ENCODE data around the gene CAMSAP2. TPM values are rescaled to one million over a fixed set of nuclear protein-coding genes. Genes with fewer than 3 reads are reported as not detected.

Gene CAMSAP2
- total and polyA plus RNA-seq, 2 of the 4 experiments (the other 2 are of a cell fraction): 8.3 to 29.4 TPM

GRCh38 chr1:200906491-200906890, 167.8 kb downstream of the CAMSAP2 start:
- Histone ChIP-seq H3K4me3 (ENCODE audit: insufficient read depth, low read depth, low read length) (no peak overlapping the region), H2AK5ac (ENCODE audit: low read depth, low read length) (no peak overlapping the region), H3K56ac (ENCODE audit: extremely low read depth, insufficient read depth, low read length) (no peak overlapping the region), H3K4me2 (ENCODE audit: low read depth, low read length) (no peak overlapping the region), H3K9me3 (ENCODE audit: control insufficient read depth, insufficient read depth, low read length) (no peaks in the 10 kb centered on the region), H3K14ac (replicated peaks; ENCODE audit: low read depth, low read length) (no peak overlapping the region), H2AFZ (replicated peaks; ENCODE audit: low read length, poor library complexity) (no peak overlapping the region), H4K20me1 (ENCODE audit: insufficient read depth, low read length) (no peaks in the 10 kb centered on the region), H2BK15ac (ENCODE audit: low read depth, low read length) (no peak overlapping the region), H3K9ac (ENCODE audit: low read depth, low read length) (no peak overlapping the region), H3K36me3 (ENCODE audit: control insufficient read depth, insufficient read depth, low read length) (no peaks in the 10 kb centered on the region), H2BK20ac (ENCODE audit: low read depth, low read length) (no peak overlapping the region), H2BK5ac (ENCODE audit: low read depth, low read length, poor library complexity, severe bottlenecking) (no peak overlapping the region), H3K27ac (ENCODE audit: insufficient read depth, low read length) (no peak overlapping the region), H4K5ac (ENCODE audit: low read depth, low read length) (no peak overlapping the region), H3K4me1 (ENCODE audit: control insufficient read depth, insufficient read depth, low read length) (no peaks in the 10 kb centered on the region), H2BK120ac (ENCODE audit: low read depth, low read length) (no peak overlapping the region), H4K8ac (ENCODE audit: low read depth in 2 of 2, low read length in 2 of 2) (no peak overlapping the region), H3K4ac (ENCODE audit: low read depth, low read length) (no peak overlapping the region), H3K18ac (ENCODE audit: low read depth, low read length) (no peak overlapping the region), H4K91ac (ENCODE audit: insufficient read depth, low read depth, low read length) (no peak overlapping the region), H2AK9ac (replicated peaks; ENCODE audit: low read depth, low read length, poor library complexity) (no peak overlapping the region), H3K79me1 (ENCODE audit: low read depth in 1 of 2, low read length in 2 of 2) (no peaks in the 10 kb centered on the region), H3K9me1 (ENCODE audit: insufficient read depth, low read length) (no peaks in the 10 kb centered on the region), H3K23ac (ENCODE audit: low read depth, low read length) (no peak overlapping the region), H3K27me3 (ENCODE audit: control insufficient read depth, insufficient read depth, low read length) (peaks cover 24% of the 10 kb centered on the region)
- no TSS peak for BruUV-seq (replicated peaks)
- TF ChIP-seq ELK1 (IDR thresholded peaks at IDR 0.05; ENCODE audit: borderline replicate concordance, low read depth, low read length): no peak
- TF ChIP-seq BHLHE40 (IDR thresholded peaks at IDR 0.05; ENCODE audit: low read depth, low read length): no peak
- no peak for TF ChIP-seq MXI1 (IDR thresholded peaks at IDR 0.05; ENCODE audit: borderline replicate concordance, low read depth, low read length)
- TF ChIP-seq MAFK (IDR thresholded peaks at IDR 0.05; ENCODE audit: low read depth, low read length): no peak
- TF ChIP-seq CHD1 (IDR thresholded peaks at IDR 0.05; ENCODE audit: low read depth, low read length): no peak
- no peak for TF ChIP-seq CTCF (conservative IDR thresholded peaks at IDR 0.05; ENCODE audit: low read depth, low read length)
- dilution Hi-C loops (cut with HindIII; ENCODE audit: low sequenced_read_pairs, unreplicated experiment): no loop called here
- no CpG with 5 or more reads among the region's 2 CpGs for WGBS, 2 experiments (ENCODE audit: extremely low coverage in 2 of 2, insufficient read length in 1 of 2)
- in situ Hi-C loops (cut with MboI; ENCODE audit: low sequenced_read_pairs): no loop called here
- CTCF ChIA-PET: no interaction called here
- POLR2A ChIA-PET (ENCODE audit: unreplicated experiment): no interaction called here
- ATAC-seq (ENCODE audit: low read depth) (no peak), DNase-seq (no peak)
- intact Hi-C loops (cut with micrococcal nuclease): no loop called here

Measured in IMR-90 (cell line).